GM12878 (cell line): ENCODE data around the gene TAX1BP1. TPM values are rescaled to one million over a fixed set of nuclear protein-coding genes. Genes with fewer than 3 reads are reported as not detected.

Source experiments
- ATAC-seq: fragments of 200-7000 bp; cut with Tn5 transposase; 3 replicates; pipeline ENCODE4 v1.9.1; 2020; ENCODE audit warnings: mild to moderate bottlenecking, moderate library complexity
- BruUV-seq: library from RNA; stranded (reverse); fragments of 400-500 nt; replicated peaks from 2 replicates; lab custom pipeline; 2021; lab: Mats Ljungman, UMichigan
- CTCF ChIA-PET: fragments of 300-600 bp; sonication (Branson Sonifier 250); formaldehyde crosslinking; extraction: SDS; loops from one replicate; lab custom pipeline; 2021; ENCODE audit warnings: inconsistent platforms; lab: Yijun Ruan, JAX
- POLR2A ChIA-PET: fragments of 350-600 bp; formaldehyde crosslinking; extraction: SDS; loops from one replicate; lab custom pipeline; 2021; ENCODE audit warnings: inconsistent platforms; lab: Charles Lee
- RAD21 ChIA-PET: fragments of 300-600 bp; sonication (Branson Sonifier 250); formaldehyde crosslinking; loops from one replicate; lab custom pipeline; 2023; ENCODE audit warnings: antibody characterized with exemption; ENCODE audit not compliant: unreplicated experiment; lab: Charles Lee
- SMC1A ChIA-PET: fragments of 300-600 bp; sonication (Branson Sonifier 250); formaldehyde crosslinking; loops from one replicate; lab custom pipeline; 2023; ENCODE audit not compliant: unreplicated experiment, uncharacterized antibody; lab: Charles Lee
- DNase-seq: peaks from one replicate; pipeline ENCODE4 v3.0.0-alpha.2; 2011; ENCODE audit warnings: low read depth, low spot score
- FAIRE-seq: peaks from 3 replicates; lab custom pipeline; 2011; peaks lifted over from hg19 to GRCh38; lab: Jason Lieb, UNC
- H2AFZ ChIP-seq: 2 replicates; pipeline ENCODE4 v1.6.0; 2011; ENCODE audit warnings: low read depth, low read length, control low read depth; ENCODE audit not compliant: control insufficient read depth
- H3K27ac ChIP-seq: 2 replicates; pipeline ENCODE4 v1.5.1; 2011; ENCODE audit warnings: control low read depth; ENCODE audit not compliant: control insufficient read depth, insufficient read depth
- H3K27me3 ChIP-seq, 2 experiments: replicated peaks in 1 of 2; 2 replicates each; pipeline versions ENCODE4 v1.6.0 to v1.6.1; 2011; ENCODE audit warnings: low read length in 1 of 2; ENCODE audit not compliant: control insufficient read depth in 2 of 2, insufficient read depth in 2 of 2
- H3K36me3 ChIP-seq, 2 experiments: 2 replicates each; pipeline ENCODE4 v1.5.1; 2011; ENCODE audit warnings: low read length in 1 of 2; ENCODE audit not compliant: control insufficient read depth in 2 of 2, insufficient read depth in 2 of 2
- H3K4me1 ChIP-seq: 2 replicates; pipeline ENCODE4 v1.6.1; 2011; ENCODE audit warnings: mild to moderate bottlenecking, low read length, moderate library complexity, mixed read lengths; ENCODE audit not compliant: control insufficient read depth, insufficient read depth
- H3K4me2 ChIP-seq: 2 replicates; pipeline ENCODE4 v1.6.0; 2011; ENCODE audit warnings: control low read depth; ENCODE audit not compliant: control insufficient read depth, insufficient read depth
- H3K4me3 ChIP-seq: fragments of 200-600 bp; sonication (generic); 2 replicates; pipeline ENCODE4 v1.5.1; 2016
- H3K79me2 ChIP-seq: 2 replicates; pipeline ENCODE4 v1.6.0; 2011; ENCODE audit warnings: low read length; ENCODE audit not compliant: control insufficient read depth, insufficient read depth
- H3K9ac ChIP-seq: 2 replicates; pipeline ENCODE4 v1.8.0; 2011; ENCODE audit warnings: low read length, control low read depth, mixed read lengths; ENCODE audit not compliant: control insufficient read depth, insufficient read depth
- H3K9me3 ChIP-seq: replicated peaks from 3 replicates; pipeline ENCODE4 v1.5.1; 2011; ENCODE audit warnings: mild to moderate bottlenecking, low read length; ENCODE audit not compliant: control insufficient read depth, insufficient read depth
- H4K20me1 ChIP-seq: 2 replicates; pipeline ENCODE4 v1.6.0; 2011; ENCODE audit not compliant: control insufficient read depth, insufficient read depth
- ATF3 ChIP-seq: IDR thresholded peaks from 2 replicates; pipeline ENCODE4 v1.6.1; 2011; ENCODE audit warnings: low read depth, mild to moderate bottlenecking, low read length, moderate library complexity, borderline replicate concordance; ENCODE audit errors: extremely low read depth
- CBX3 ChIP-seq: fragments of 200-600 bp; sonication (generic); IDR thresholded peaks from 2 replicates; pipeline ENCODE4 v1.6.1; 2016; ENCODE audit warnings: low read depth, borderline replicate concordance
- CEBPB ChIP-seq, 2 experiments: fragments of 150-350 bp in 1 of 2; IDR thresholded peaks; 2 replicates each; pipeline ENCODE4 v1.6.1; 2012 to 2014; ENCODE audit warnings: low read depth in 2 of 2, low read length in 2 of 2, borderline replicate concordance in 1 of 2, inconsistent platforms in 1 of 2
- CHD2 ChIP-seq: IDR thresholded peaks from 2 replicates; pipeline ENCODE4 v1.6.1; 2011; ENCODE audit warnings: low read depth, low read length, improper control_type of control experiment, borderline replicate concordance
- DPF2 ChIP-seq: fragments of 450-650 bp; IDR thresholded peaks from 2 replicates; pipeline ENCODE4 v1.6.1; 2017; ENCODE audit warnings: mild to moderate bottlenecking
- E2F4 ChIP-seq: IDR thresholded peaks from 2 replicates; pipeline ENCODE4 v1.6.1; 2012; ENCODE audit warnings: low read depth, low read length, improper control_type of control experiment
- ETV6 ChIP-seq, 2 experiments: fragments of 450-650 bp in 1 of 2; IDR thresholded peaks in 1 of 2; conservative IDR thresholded peaks in 1 of 2; 2 replicates each; pipeline ENCODE4 v1.6.1; 2014; ENCODE audit warnings: antibody characterized with exemption in 1 of 2, borderline replicate concordance in 1 of 2, low read depth in 1 of 2, mild to moderate bottlenecking in 1 of 2, moderate library complexity in 1 of 2
- GABPA ChIP-seq: IDR thresholded peaks from 2 replicates; pipeline ENCODE4 v1.6.1; 2014; ENCODE audit warnings: antibody characterized with exemption, low read depth, mild to moderate bottlenecking, inconsistent platforms
- HDAC6 ChIP-seq: fragments of 200-600 bp; sonication (generic); IDR thresholded peaks from one replicate; pipeline ENCODE4 v1.8.0; 2017; ENCODE audit warnings: antibody characterized with exemption; ENCODE audit not compliant: unreplicated experiment
- IRF4 ChIP-seq: IDR thresholded peaks from 2 replicates; pipeline ENCODE4 v1.6.1; 2011; ENCODE audit warnings: low read depth, low read length
- NFYA ChIP-seq: IDR thresholded peaks from 2 replicates; pipeline ENCODE4 v1.6.1; 2011; ENCODE audit warnings: low read depth, mild to moderate bottlenecking, low read length, improper control_type of control experiment, borderline replicate concordance
- SIN3A ChIP-seq: IDR thresholded peaks from 2 replicates; pipeline ENCODE4 v1.6.1; 2012; ENCODE audit warnings: low read depth, low read length, improper control_type of control experiment
- ZNF274 ChIP-seq: IDR thresholded peaks from one replicate; pipeline ENCODE4 v1.8.0; 2011; ENCODE audit not compliant: insufficient read length, insufficient read depth
- in situ Hi-C: fragments of 300-500 bp; cut with MboI; formaldehyde crosslinking; loops from 9 replicates; pipeline ENCODE4 v1.14.3; 2018; ENCODE audit warnings: mixed read lengths
- intact Hi-C: fragments of 100-400 bp; cut with micrococcal nuclease; formaldehyde crosslinking; loops from one replicate; pipeline ENCODE4 v1.14.2; 2022; ENCODE audit not compliant: unreplicated experiment
- polyA plus RNA-seq, 11 experiments: library from polyadenylated mRNA; depleted of rRNA in 4 of 11; unstranded in 6 of 11; stranded (reverse) in 5 of 11; fragments of >200 nt; fragmentation: Nextera tagmentation in 4 of 11; fragmentation: Illumina TruSeq in 1 of 11; extraction: Ambion mirVana in 4 of 11; extraction: Trizol in 1 of 11; gene quantifications; 1 replicate in 1 of 11; 2 replicates in 10 of 11; pipeline versions ENCODE4 v1.2.1 to v1.2.3, GENCODE V29; 2011 to 2016; ENCODE audit warnings: inconsistent platforms in 2 of 11, missing spikeins in 2 of 11, low read depth in 1 of 11
- total RNA-seq, 4 experiments: library from RNA; depleted of rRNA in 3 of 4; stranded (reverse); fragments of >200 nt in 3 of 4; fragmentation: Illumina TruSeq in 1 of 4; extraction: Trizol in 1 of 4; gene quantifications; 2 replicates each; pipeline versions ENCODE4 v1.2.1 to v1.2.3, GENCODE V29; 2013 to 2021

TAX1BP1 gene
- total and polyA plus RNA-seq, 10 of the 15 experiments (the other 5 are each of a cell fraction or from before 2014, with no cell fraction given), result 30.8 to 105 (median 52.0) TPM

- Histone ChIP-seq H3K27ac (no peak overlapping the region), H3K9me3 (no peaks in the 10 kb centered on the region), H2AFZ (no peak overlapping the region), H3K9ac (no peak overlapping the region), H3K4me3 (no peak overlapping the region), H3K4me2 (no peak overlapping the region), H4K20me1 (no peaks in the 10 kb centered on the region; the same call in 1 of the 2 replicates), H3K79me2 (no peaks in the 10 kb centered on the region), H3K27me3 (no peaks in the 10 kb centered on the region), H3K36me3 (no peaks in the 10 kb centered on the region; a peak in 1 of 4 replicates), H3K4me1 (no peaks in the 10 kb centered on the region)
- in situ Hi-C loops, result loop anchor here (5.0 kb wide), 1 partner anchor 583 kb away; no protein-coding TSS in a partner anchor
- TF ChIP-seq ZNF274 (no peak), ATF3 (no peak), SIN3A (no peak), DPF2 (no peak), CHD2 (no peak), HDAC6 (no peak), CBX3 (no peak), ETV6 (conservative IDR thresholded peaks at IDR 0.05 in 1 of 2, IDR thresholded peaks at IDR 0.05 in 1 of 2; ENCODE audit: borderline replicate concordance in 1 of 2, low read depth in 1 of 2) (no peak), NFYA (no peak), E2F4 (no peak), IRF4 (no peak), CEBPB (IDR thresholded peaks at IDR 0.05; ENCODE audit: borderline replicate concordance in 1 of 2, low read depth in 2 of 2, low read length in 2 of 2) (no peak), GABPA (no peak)
- ChIA-PET POLR2A (interaction anchor here (0.6 kb wide), 1 partner anchor 21 kb away, joined by 3 read pairs; no protein-coding TSS in a partner anchor), CTCF (interaction anchor here (0.7 kb wide), 1 partner anchor 316 kb away, joined by 3 read pairs; no protein-coding TSS in a partner anchor), RAD21 (interaction anchor here (1.6 kb wide), 1 partner anchor 584 kb away, joined by 5 read pairs; no protein-coding TSS in a partner anchor), SMC1A (interaction anchor here (1.2 to 1.4 kb wide), 2 partner anchors 9 to 141 kb away, joined by 3 to 4 read pairs; no protein-coding TSS in a partner anchor)
- FAIRE-seq, result no peak
- no TSS peak for BruUV-seq
- DNase-seq, result no peak
- ATAC-seq, result no peak
- intact Hi-C loops, result loop anchor here (5.0 to 10.0 kb wide), 4 partner anchors 142 to 583 kb away; no protein-coding TSS in a partner anchor
These were observed 39.9 kb downstream of the TAX1BP1 start for GRCh38 chr7:27779873-27780272.
